ENCODE data around the gene MAP3K4.

The MAP3K4 gene

GRCh38 chr6:161150136-161150535 is 158.6 kb downstream of the MAP3K4 start:
- POLR2A ChIA-PET: no interaction called here
- CTCF ChIA-PET: no interaction called here
- DNase-seq (ENCODE audit: extremely low spot score): no peak
- no peak for TF ChIP-seq FOXM1 (IDR thresholded peaks at IDR 0.05; ENCODE audit: borderline replicate concordance)
- no peak for TF ChIP-seq NFRKB (IDR thresholded peaks at IDR 0.05)
- TF ChIP-seq LEF1 (IDR thresholded peaks at IDR 0.05; ENCODE audit: borderline replicate concordance): no peak
- no peak for TF ChIP-seq SP1 (IDR thresholded peaks at IDR 0.05)
- TF ChIP-seq SUZ12 (IDR thresholded peaks at IDR 0.05): no peak
- no peak for TF ChIP-seq BHLHE40 (IDR thresholded peaks at IDR 0.05; ENCODE audit: borderline replicate concordance)

DNA sequence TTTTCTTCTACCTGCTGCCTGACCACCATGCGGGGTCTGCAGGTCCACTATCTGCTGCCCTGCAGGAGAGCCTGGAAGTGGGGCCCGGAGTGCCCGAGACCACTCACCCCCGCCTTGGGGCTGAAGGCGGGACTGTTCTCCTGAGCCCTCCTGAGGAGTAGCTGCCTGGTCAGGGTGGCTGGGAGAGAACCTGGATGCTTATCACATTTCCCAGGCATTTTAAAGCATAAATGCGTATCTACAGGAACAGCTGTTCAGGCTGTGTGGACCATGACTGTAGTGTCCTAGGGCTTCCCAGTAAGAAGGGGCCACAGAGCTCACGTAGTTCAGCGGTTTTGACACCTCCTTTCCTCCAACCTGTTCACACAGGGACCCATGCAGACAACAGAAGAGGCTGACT is 159.0 kb downstream of the MAP3K4 start:
- TF ChIP-seq BHLHE40 (IDR thresholded peaks at IDR 0.05; ENCODE audit: borderline replicate concordance): no peak
- ChIA-PET CTCF (no interaction called here), POLR2A (no interaction called here)
- DNase-seq (ENCODE audit: extremely low spot score): no peak

- DNase-seq (ENCODE audit: extremely low spot score): no peak
- POLR2A ChIA-PET: no interaction called here
- CTCF ChIA-PET: no interaction called here
- TF ChIP-seq FOXA1 (IDR thresholded peaks at IDR 0.05): no peak
- TF ChIP-seq FOXM1 (IDR thresholded peaks at IDR 0.05; ENCODE audit: borderline replicate concordance): no peak
- no peak for TF ChIP-seq LEF1 (IDR thresholded peaks at IDR 0.05; ENCODE audit: borderline replicate concordance)
- no peak for TF ChIP-seq ARNT (IDR thresholded peaks at IDR 0.05)
- no peak for TF ChIP-seq TARDBP (IDR thresholded peaks at IDR 0.05)
- TF ChIP-seq NFRKB (IDR thresholded peaks at IDR 0.05): no peak
- TF ChIP-seq FOXK2 (IDR thresholded peaks at IDR 0.05): no peak
- no peak for TF ChIP-seq SUZ12 (IDR thresholded peaks at IDR 0.05)
- no peak for TF ChIP-seq BHLHE40 (IDR thresholded peaks at IDR 0.05; ENCODE audit: borderline replicate concordance)
- TF ChIP-seq ZNF384 (IDR thresholded peaks at IDR 0.05): no peak
- no peak for TF ChIP-seq L3MBTL2 (conservative IDR thresholded peaks at IDR 0.05)
- no peak for TF ChIP-seq HDGF (IDR thresholded peaks at IDR 0.05; ENCODE audit: borderline replicate concordance)
- no peak for TF ChIP-seq CTBP1 (IDR thresholded peaks at IDR 0.05; ENCODE audit: borderline replicate concordance)
- TF ChIP-seq SP1 (IDR thresholded peaks at IDR 0.05): no peak
- TF ChIP-seq ELF4 (IDR thresholded peaks at IDR 0.05): no peak
- TF ChIP-seq PKNOX1 (IDR thresholded peaks at IDR 0.05): no peak
These were observed 159.6 kb downstream of the MAP3K4 start for GRCh38 chr6:161151059-161151645.

DNA sequence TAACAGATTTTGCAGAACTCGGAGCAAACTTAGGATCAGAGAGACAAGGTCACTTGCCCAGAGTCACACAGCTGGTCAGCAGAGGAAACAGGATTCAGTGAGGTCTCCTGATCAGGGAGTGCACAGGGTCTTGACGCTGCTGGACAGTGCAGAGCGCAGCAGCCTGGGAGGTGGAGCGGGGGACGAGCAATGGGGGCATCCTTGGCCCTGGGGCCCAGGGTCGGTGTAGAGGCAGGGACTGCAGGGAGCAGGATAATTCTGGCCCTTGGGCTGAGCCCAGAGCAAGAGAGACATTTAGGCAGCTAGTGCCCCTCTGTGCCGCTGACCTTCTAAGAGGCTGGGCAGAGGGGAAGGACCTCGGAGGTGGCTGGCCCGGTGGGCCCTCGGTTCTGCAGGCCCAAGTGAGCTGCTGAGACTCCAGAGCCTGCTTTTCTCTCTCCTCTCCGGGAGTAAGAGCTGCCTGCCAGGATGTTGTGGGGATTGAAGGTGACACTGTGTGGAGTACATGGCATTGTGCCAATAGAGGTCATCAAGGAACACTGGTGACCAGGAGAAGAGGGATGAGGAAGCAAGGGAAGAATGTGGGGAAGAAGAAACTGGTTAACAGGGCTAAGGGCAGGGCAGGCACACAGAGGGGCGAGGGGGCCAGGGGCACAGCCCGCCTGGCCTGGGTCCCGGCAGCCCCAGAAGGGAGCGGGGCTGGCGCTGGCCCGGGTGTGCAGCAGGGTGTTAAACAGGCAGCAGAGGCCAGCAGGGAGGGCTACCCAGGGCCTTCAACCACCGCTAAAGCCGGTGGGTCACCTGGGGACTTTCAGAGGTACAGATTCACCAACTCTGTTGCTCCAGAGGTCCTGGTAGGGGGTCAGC is 160.3 kb downstream of the MAP3K4 start:
- no peak for DNase-seq (ENCODE audit: extremely low spot score)
- TF ChIP-seq ZNF384 (IDR thresholded peaks at IDR 0.05) (no peak), NFRKB (IDR thresholded peaks at IDR 0.05) (no peak), PKNOX1 (IDR thresholded peaks at IDR 0.05) (no peak), HDGF (IDR thresholded peaks at IDR 0.05; ENCODE audit: borderline replicate concordance) (no peak), FOXA1 (IDR thresholded peaks at IDR 0.05) (no peak), ELF4 (IDR thresholded peaks at IDR 0.05) (no peak), SUZ12 (IDR thresholded peaks at IDR 0.05) (no peak), TARDBP (IDR thresholded peaks at IDR 0.05) (no peak), ARNT (IDR thresholded peaks at IDR 0.05) (no peak), FOXK2 (IDR thresholded peaks at IDR 0.05) (no peak)
- ChIA-PET POLR2A (interaction anchor here (0.6 kb wide), 1 partner anchor 188 kb away, joined by 3 read pairs; no protein-coding TSS in a partner anchor), CTCF (no interaction called here)

GRCh38 chr6:161152527-161152862 is 160.9 kb downstream of the MAP3K4 start:
- DNase-seq (ENCODE audit: extremely low spot score): no peak
- CTCF ChIA-PET: no interaction called here
- POLR2A ChIA-PET: interaction anchor here (0.6 kb wide), 1 partner anchor 188 kb away, joined by 3 read pairs; no protein-coding TSS in a partner anchor
- TF ChIP-seq FOXA1 (IDR thresholded peaks at IDR 0.05): no peak
- no peak for TF ChIP-seq PKNOX1 (IDR thresholded peaks at IDR 0.05)
- no peak for TF ChIP-seq BHLHE40 (IDR thresholded peaks at IDR 0.05; ENCODE audit: borderline replicate concordance)
- TF ChIP-seq ARNT (IDR thresholded peaks at IDR 0.05): no peak
- TF ChIP-seq HDGF (IDR thresholded peaks at IDR 0.05; ENCODE audit: borderline replicate concordance): no peak
- TF ChIP-seq FOXM1 (IDR thresholded peaks at IDR 0.05; ENCODE audit: borderline replicate concordance): no peak
- TF ChIP-seq SUZ12 (IDR thresholded peaks at IDR 0.05): no peak
- TF ChIP-seq NFRKB (IDR thresholded peaks at IDR 0.05): no peak

DNA sequence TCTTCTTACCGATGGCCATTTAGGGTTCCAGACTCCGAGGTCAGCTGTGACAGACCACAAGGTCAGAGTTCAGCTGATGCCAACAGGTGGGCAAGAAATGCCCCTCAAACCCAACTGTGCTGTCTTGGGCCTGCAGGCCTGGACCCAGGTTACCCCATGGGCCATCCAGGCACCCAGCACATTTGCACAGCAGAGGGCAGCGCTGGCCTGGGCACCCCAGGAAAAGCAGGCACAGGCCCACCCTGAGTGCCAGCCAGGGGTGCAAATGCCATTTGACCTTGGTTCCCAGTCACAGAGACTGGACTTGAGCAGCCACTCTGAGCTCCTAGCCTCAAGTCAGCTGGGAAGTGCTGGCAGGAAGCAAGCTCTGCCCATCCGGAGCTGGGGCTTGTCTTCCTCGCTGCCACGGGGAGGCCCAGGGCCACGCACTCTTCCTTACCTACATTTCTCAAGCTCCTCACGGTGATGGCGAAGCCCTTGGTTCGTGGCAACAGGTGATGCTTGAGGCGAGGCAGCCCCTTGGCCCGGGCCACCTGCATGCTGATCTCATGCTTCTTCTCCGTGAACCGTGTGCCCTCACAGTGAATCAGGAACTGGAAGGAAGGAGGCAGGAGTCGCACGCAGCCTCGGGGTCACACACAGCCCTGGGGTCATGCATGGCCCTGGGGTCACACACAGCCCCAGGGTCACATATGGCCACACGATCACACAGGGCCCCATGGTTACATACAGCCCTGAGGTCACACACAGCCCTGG is 161.5 kb downstream of the MAP3K4 start:
- CTCF ChIA-PET: no interaction called here
- no peak for DNase-seq (ENCODE audit: extremely low spot score)
- POLR2A ChIA-PET: no interaction called here
- TF ChIP-seq FOXK2 (IDR thresholded peaks at IDR 0.05): no peak
- TF ChIP-seq ZNF384 (IDR thresholded peaks at IDR 0.05): no peak
- no peak for TF ChIP-seq BHLHE40 (IDR thresholded peaks at IDR 0.05; ENCODE audit: borderline replicate concordance)
- TF ChIP-seq NFRKB (IDR thresholded peaks at IDR 0.05): no peak
- no peak for TF ChIP-seq TARDBP (IDR thresholded peaks at IDR 0.05)
- TF ChIP-seq CTBP1 (IDR thresholded peaks at IDR 0.05; ENCODE audit: borderline replicate concordance): no peak
- no peak for TF ChIP-seq ARNT (IDR thresholded peaks at IDR 0.05)
- no peak for TF ChIP-seq FOXM1 (IDR thresholded peaks at IDR 0.05; ENCODE audit: borderline replicate concordance)
- no peak for TF ChIP-seq HDGF (IDR thresholded peaks at IDR 0.05; ENCODE audit: borderline replicate concordance)
- no peak for TF ChIP-seq PKNOX1 (IDR thresholded peaks at IDR 0.05)
- no peak for TF ChIP-seq FOXA1 (IDR thresholded peaks at IDR 0.05)
- no peak for TF ChIP-seq L3MBTL2 (conservative IDR thresholded peaks at IDR 0.05)
- TF ChIP-seq SUZ12 (IDR thresholded peaks at IDR 0.05): no peak
- no peak for TF ChIP-seq ELF4 (IDR thresholded peaks at IDR 0.05)
- no peak for TF ChIP-seq LEF1 (IDR thresholded peaks at IDR 0.05; ENCODE audit: borderline replicate concordance)
- no peak for TF ChIP-seq SP1 (IDR thresholded peaks at IDR 0.05)
